ENCODE measurements around the gene MAOB.

MAOB gene

DNA sequence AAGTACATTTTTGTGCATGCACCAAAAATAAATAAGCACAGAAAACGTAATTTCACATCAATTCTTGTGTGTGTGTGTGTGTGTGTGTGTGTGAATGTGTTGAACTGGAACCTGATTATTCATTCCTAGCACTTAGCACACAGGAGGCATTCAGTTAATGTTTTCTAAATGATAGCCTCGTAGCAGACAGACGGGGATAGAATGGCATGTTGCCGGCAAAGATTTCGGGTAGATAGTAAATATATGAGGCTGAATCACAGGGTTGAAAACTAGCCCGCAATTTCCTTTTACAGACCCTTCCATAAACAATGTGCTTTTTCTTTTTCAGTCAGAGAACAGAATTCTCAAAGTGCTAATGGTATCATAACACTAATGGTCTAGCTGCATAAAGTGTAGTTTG, 13.5 kb downstream of the MAOB start:
- CTCF ChIA-PET = no interaction called here
- no peak for DNase-seq (ENCODE audit: extremely low spot score)
- no peak for TF ChIP-seq TARDBP (IDR thresholded peaks at IDR 0.05)
- no peak for TF ChIP-seq NFRKB (IDR thresholded peaks at IDR 0.05)
- no peak for TF ChIP-seq SP1 (IDR thresholded peaks at IDR 0.05)
- no peak for TF ChIP-seq ELF4 (IDR thresholded peaks at IDR 0.05)
- no peak for TF ChIP-seq ZNF384 (IDR thresholded peaks at IDR 0.05)
- no peak for TF ChIP-seq SUZ12 (IDR thresholded peaks at IDR 0.05)
- TF ChIP-seq HDGF (IDR thresholded peaks at IDR 0.05; ENCODE audit: borderline replicate concordance) = no peak
- TF ChIP-seq ARNT (IDR thresholded peaks at IDR 0.05) = no peak
- no peak for TF ChIP-seq FOXK2 (IDR thresholded peaks at IDR 0.05)
- no peak for TF ChIP-seq L3MBTL2 (conservative IDR thresholded peaks at IDR 0.05)
- TF ChIP-seq FOXM1 (IDR thresholded peaks at IDR 0.05; ENCODE audit: borderline replicate concordance) = no peak
- TF ChIP-seq BHLHE40 (IDR thresholded peaks at IDR 0.05; ENCODE audit: borderline replicate concordance) = no peak
- TF ChIP-seq FOXA1 (IDR thresholded peaks at IDR 0.05) = no peak
- TF ChIP-seq, protein P1, sequence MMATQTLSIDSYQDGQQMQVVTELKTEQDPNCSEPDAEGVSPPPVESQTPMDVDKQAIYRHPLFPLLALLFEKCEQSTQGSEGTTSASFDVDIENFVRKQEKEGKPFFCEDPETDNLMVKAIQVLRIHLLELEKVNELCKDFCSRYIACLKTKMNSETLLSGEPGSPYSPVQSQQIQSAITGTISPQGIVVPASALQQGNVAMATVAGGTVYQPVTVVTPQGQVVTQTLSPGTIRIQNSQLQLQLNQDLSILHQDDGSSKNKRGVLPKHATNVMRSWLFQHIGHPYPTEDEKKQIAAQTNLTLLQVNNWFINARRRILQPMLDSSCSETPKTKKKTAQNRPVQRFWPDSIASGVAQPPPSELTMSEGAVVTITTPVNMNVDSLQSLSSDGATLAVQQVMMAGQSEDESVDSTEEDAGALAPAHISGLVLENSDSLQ (IDR thresholded peaks at IDR 0.05) = no peak
- no peak for TF ChIP-seq LEF1 (IDR thresholded peaks at IDR 0.05; ENCODE audit: borderline replicate concordance)
- TF ChIP-seq CTBP1 (IDR thresholded peaks at IDR 0.05; ENCODE audit: borderline replicate concordance) = no peak
- POLR2A ChIA-PET = no interaction called here

DNA sequence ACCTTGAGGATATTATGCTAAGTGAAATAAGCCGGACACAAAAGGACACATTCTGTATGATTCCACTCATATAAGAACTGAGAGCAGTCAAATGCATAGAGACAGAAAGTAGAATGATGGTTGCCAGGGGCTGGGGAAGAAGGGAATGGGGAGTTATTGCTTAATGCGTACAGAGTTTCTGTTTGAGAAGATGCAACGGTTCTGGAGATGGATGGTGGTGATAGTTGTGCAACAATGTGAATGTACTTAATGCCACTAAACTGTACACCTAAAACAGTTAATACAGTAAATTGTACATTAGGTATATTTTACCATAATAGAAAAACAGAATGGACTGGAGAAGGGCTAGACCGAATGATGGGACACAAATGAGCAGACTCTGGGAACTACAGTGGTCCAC, 15.8 kb downstream of the MAOB start:
- no peak for DNase-seq (ENCODE audit: extremely low spot score)
- ChIA-PET CTCF (no interaction called here), POLR2A (no interaction called here)
- TF ChIP-seq FOXA1 (IDR thresholded peaks at IDR 0.05) (no peak), ELF4 (IDR thresholded peaks at IDR 0.05) (no peak), SUZ12 (IDR thresholded peaks at IDR 0.05) (no peak)

DNA sequence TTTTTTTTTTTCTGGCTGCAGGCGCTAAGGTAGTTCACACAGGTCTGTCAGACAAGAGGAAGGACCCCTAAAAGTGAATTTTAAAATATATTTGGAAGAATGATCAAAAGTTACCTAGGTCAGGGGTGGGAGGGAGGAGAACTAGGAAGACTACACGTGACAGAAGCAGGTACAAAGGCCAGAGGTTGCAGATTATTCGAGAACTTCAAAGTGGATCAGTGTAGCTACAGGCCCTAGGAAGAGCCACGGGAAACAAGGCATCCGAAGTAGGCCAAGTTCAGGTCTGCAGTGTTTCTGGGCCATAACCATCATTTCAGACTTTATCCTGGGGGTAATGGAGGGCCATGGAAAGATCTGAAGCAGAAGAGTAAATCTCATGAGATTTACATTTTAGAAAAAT, 16.5 kb downstream of the MAOB start:
- TF ChIP-seq ARNT (IDR thresholded peaks at IDR 0.05) (no peak), SP1 (IDR thresholded peaks at IDR 0.05) (no peak), ZNF384 (IDR thresholded peaks at IDR 0.05) (no peak), HDGF (IDR thresholded peaks at IDR 0.05; ENCODE audit: borderline replicate concordance) (no peak), FOXA1 (IDR thresholded peaks at IDR 0.05) (no peak), SUZ12 (IDR thresholded peaks at IDR 0.05) (no peak), NFRKB (IDR thresholded peaks at IDR 0.05) (no peak), LEF1 (IDR thresholded peaks at IDR 0.05; ENCODE audit: borderline replicate concordance) (no peak), L3MBTL2 (conservative IDR thresholded peaks at IDR 0.05) (no peak), BHLHE40 (IDR thresholded peaks at IDR 0.05; ENCODE audit: borderline replicate concordance) (no peak), ELF4 (IDR thresholded peaks at IDR 0.05) (no peak), FOXK2 (IDR thresholded peaks at IDR 0.05) (no peak), TARDBP (IDR thresholded peaks at IDR 0.05) (no peak)
- TF ChIP-seq, protein P1 (IDR thresholded peaks at IDR 0.05) = no peak
- no peak for DNase-seq (ENCODE audit: extremely low spot score)
- ChIA-PET POLR2A (no interaction called here), CTCF (no interaction called here)

DNA sequence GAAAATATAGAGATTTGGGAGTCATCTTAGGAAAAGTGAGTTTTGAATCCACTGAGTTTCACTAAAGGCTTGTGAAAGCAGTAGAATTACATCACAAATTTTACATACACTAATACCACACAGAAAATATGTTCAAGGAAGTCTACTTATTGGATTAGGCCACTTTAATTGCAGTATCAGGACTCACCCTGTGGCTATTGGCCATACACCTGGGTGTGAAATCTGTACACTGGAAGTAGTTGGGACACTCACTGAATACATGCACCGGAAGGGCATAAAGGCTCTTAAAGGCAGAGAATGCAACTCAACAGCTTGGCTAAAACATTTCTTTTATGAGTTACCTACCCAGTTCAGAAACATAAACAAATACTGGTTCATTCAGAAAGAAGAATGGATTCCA, 19.8 kb downstream of the MAOB start:
- no peak for DNase-seq (ENCODE audit: extremely low spot score)
- ChIA-PET CTCF (no interaction called here), POLR2A (no interaction called here)
- no peak for TF ChIP-seq FOXA1 (IDR thresholded peaks at IDR 0.05)
- TF ChIP-seq L3MBTL2 (conservative IDR thresholded peaks at IDR 0.05) = no peak
- no peak for TF ChIP-seq SP1 (IDR thresholded peaks at IDR 0.05)
- no peak for TF ChIP-seq HDGF (IDR thresholded peaks at IDR 0.05; ENCODE audit: borderline replicate concordance)
- TF ChIP-seq CTBP1 (IDR thresholded peaks at IDR 0.05; ENCODE audit: borderline replicate concordance) = no peak
- TF ChIP-seq, protein P1 (IDR thresholded peaks at IDR 0.05) = no peak
- TF ChIP-seq FOXK2 (IDR thresholded peaks at IDR 0.05) = no peak
- TF ChIP-seq SUZ12 (IDR thresholded peaks at IDR 0.05) = no peak
- no peak for TF ChIP-seq LEF1 (IDR thresholded peaks at IDR 0.05; ENCODE audit: borderline replicate concordance)
- no peak for TF ChIP-seq BHLHE40 (IDR thresholded peaks at IDR 0.05; ENCODE audit: borderline replicate concordance)
- no peak for TF ChIP-seq NFRKB (IDR thresholded peaks at IDR 0.05)

DNA sequence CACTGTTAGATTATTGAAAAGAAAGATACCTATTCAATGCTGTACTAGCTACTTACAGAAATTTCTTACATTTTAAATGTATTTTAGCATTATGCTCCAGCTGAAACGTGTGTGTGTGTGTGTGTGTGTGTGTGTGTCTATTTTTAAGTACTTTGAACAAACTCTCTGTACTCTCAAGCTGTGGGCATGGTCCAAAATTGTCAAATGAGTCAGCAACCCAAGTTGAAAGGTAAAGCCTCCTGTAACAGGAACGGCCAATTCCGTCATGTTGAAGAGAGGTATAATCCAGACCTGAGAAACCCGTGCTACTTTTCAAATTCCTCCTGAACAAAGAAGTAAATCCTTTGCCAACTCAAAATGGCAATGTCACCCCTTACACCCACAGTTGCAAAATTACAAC, 20.5 kb downstream of the MAOB start:
- TF ChIP-seq L3MBTL2 (conservative IDR thresholded peaks at IDR 0.05) = no peak
- no peak for TF ChIP-seq FOXA1 (IDR thresholded peaks at IDR 0.05)
- no peak for TF ChIP-seq FOXM1 (IDR thresholded peaks at IDR 0.05; ENCODE audit: borderline replicate concordance)
- TF ChIP-seq SP1 (IDR thresholded peaks at IDR 0.05) = no peak
- TF ChIP-seq ELF4 (IDR thresholded peaks at IDR 0.05) = no peak
- TF ChIP-seq TARDBP (IDR thresholded peaks at IDR 0.05) = no peak
- TF ChIP-seq, protein P1 (IDR thresholded peaks at IDR 0.05) = no peak
- TF ChIP-seq CTBP1 (IDR thresholded peaks at IDR 0.05; ENCODE audit: borderline replicate concordance) = no peak
- no peak for TF ChIP-seq ZNF384 (IDR thresholded peaks at IDR 0.05)
- no peak for TF ChIP-seq NFRKB (IDR thresholded peaks at IDR 0.05)
- no peak for TF ChIP-seq HDGF (IDR thresholded peaks at IDR 0.05; ENCODE audit: borderline replicate concordance)
- CTCF ChIA-PET = no interaction called here
- DNase-seq (ENCODE audit: extremely low spot score) = no peak
- POLR2A ChIA-PET = no interaction called here

DNA sequence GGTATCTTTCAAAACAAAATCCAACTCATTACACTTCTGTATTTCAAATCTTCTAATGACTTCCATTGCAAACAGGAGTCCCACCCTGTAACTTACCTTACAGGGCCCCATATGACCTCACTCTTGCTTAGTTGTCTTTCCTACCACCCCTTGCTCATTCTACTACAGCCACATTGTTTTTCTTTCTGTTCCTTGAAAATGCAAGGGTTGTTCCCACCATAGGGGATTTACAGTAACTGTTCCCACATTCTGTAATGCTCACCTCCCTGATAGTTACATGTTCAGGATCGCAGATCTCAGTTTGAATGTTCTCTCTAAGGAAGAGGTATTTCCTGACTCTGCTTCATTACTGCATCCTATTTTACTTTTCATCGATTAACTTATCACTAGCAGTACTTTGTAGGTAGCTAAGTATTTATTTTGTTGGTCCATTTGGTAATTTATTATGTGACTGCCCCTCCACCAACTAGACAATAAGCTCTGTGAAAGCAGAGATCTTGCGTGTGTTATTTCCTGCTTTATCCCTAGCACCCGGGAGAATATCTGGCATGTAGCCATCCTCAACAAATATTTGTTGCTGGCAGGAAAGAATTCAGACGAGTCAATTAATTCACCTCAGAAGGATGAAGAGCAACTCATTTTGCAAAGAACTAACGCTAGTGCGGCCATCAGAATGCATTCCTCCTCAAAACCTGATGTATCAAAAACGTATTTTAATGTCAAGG, 21.4 kb downstream of the MAOB start:
- CTCF ChIA-PET = no interaction called here
- DNase-seq (ENCODE audit: extremely low spot score) = no peak
- POLR2A ChIA-PET = no interaction called here
- TF ChIP-seq FOXM1 (IDR thresholded peaks at IDR 0.05; ENCODE audit: borderline replicate concordance) = no peak
- no peak for TF ChIP-seq LEF1 (IDR thresholded peaks at IDR 0.05; ENCODE audit: borderline replicate concordance)
- no peak for TF ChIP-seq FOXA1 (IDR thresholded peaks at IDR 0.05)
- no peak for TF ChIP-seq HDGF (IDR thresholded peaks at IDR 0.05; ENCODE audit: borderline replicate concordance)
- no peak for TF ChIP-seq ZNF384 (IDR thresholded peaks at IDR 0.05)
- no peak for TF ChIP-seq ARNT (IDR thresholded peaks at IDR 0.05)
- TF ChIP-seq FOXK2 (IDR thresholded peaks at IDR 0.05) = no peak
- TF ChIP-seq SUZ12 (IDR thresholded peaks at IDR 0.05) = no peak
